ENCODE results near the gene ARPC3. TPM values are rescaled to one million over a fixed set of nuclear protein-coding genes. Genes with fewer than 3 reads are reported as not detected.

The ARPC3 gene
- total RNA-seq, 1 donor from 2014 or later, result 316 TPM

DNA sequence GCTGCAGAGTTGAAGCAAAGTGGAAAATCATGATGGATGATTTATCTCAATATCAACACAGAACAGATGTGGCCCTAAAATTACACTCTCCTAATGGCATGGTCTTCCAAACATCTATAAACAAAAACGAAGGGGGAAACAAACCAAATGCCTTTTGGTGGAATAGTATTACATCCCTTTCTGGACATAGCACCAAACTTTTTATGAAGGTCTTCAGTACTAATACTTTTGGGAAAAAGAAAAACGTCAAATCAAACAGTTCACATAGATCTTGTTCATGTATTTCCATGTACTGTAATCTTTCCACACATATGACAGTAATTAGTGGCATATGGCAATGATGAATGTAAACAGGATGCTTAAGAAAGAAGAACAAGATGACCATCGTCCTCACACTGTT lies 23.7 kb downstream of the ARPC3 start:
- Mint-ChIP-seq H3K36me3 (ENCODE audit: low read depth, unreplicated experiment) (no peaks in the 10 kb centered on the region), H3K27me3 (ENCODE audit: low read depth, unreplicated experiment) (no peaks in the 10 kb centered on the region), H3K27ac (ENCODE audit: unreplicated experiment) (no peak overlapping the region), H3K4me3 (ENCODE audit: unreplicated experiment) (no peak overlapping the region), H3K4me1 (ENCODE audit: low read depth, unreplicated experiment) (no peaks in the 10 kb centered on the region), H3K9me3 (ENCODE audit: unreplicated experiment) (no peaks in the 10 kb centered on the region)
- Histone ChIP-seq H3K27me3 (ENCODE audit: insufficient read depth, low read length) (no peaks in the 10 kb centered on the region), H3K4me1 (ENCODE audit: insufficient read depth, low read length) (peaks cover 3% of the 10 kb centered on the region), H3K9me3 (ENCODE audit: insufficient read depth, low read depth, low read length) (no peaks in the 10 kb centered on the region), H3K36me3 (ENCODE audit: insufficient read depth, low read length) (no peaks in the 10 kb centered on the region), H3K4me2 (ENCODE audit: low read length) (no peak overlapping the region), H2AFZ (ENCODE audit: low read depth, low read length) (no peak overlapping the region), H3K27ac (ENCODE audit: low read depth, low read length) (no peak overlapping the region), H4K20me1 (ENCODE audit: insufficient read depth, low read length) (no peaks in the 10 kb centered on the region), H3K79me2 (ENCODE audit: insufficient read depth, low read length) (no peaks in the 10 kb centered on the region), H3K4me3 (ENCODE audit: insufficient read depth, low read depth, low read length) (no peak overlapping the region), H3K9ac (ENCODE audit: low read length) (no peak overlapping the region)
- DNase-seq (ENCODE audit: low read depth) (no peak), FAIRE-seq (no peak)
- TF ChIP-seq EZH2 (IDR thresholded peaks at IDR 0.05; ENCODE audit: insufficient read depth, low read length), result no peak
- TF ChIP-seq, protein P1, sequence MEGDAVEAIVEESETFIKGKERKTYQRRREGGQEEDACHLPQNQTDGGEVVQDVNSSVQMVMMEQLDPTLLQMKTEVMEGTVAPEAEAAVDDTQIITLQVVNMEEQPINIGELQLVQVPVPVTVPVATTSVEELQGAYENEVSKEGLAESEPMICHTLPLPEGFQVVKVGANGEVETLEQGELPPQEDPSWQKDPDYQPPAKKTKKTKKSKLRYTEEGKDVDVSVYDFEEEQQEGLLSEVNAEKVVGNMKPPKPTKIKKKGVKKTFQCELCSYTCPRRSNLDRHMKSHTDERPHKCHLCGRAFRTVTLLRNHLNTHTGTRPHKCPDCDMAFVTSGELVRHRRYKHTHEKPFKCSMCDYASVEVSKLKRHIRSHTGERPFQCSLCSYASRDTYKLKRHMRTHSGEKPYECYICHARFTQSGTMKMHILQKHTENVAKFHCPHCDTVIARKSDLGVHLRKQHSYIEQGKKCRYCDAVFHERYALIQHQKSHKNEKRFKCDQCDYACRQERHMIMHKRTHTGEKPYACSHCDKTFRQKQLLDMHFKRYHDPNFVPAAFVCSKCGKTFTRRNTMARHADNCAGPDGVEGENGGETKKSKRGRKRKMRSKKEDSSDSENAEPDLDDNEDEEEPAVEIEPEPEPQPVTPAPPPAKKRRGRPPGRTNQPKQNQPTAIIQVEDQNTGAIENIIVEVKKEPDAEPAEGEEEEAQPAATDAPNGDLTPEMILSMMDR (IDR thresholded peaks at IDR 0.05; ENCODE audit: insufficient read depth, low read depth, low read length), result no peak

DNA sequence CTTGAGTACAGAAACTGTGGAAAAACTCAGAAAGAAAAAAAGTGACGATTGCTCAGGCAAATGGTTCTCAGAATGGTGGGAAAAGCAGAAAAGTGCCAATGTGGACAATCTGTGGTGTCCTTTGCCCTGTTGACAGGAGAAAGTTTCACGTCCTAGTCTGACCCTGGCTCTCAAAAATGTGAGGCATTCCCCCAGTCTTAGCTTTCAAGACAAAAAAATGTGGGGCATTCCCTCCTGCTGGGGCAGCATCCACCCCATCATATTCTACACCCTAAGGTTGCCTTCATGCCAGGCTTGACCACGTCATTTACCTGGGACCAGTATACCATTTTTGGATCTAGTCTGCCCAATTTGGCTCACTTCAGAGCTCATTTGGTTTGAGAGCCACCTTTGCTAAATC lies 25.9 kb downstream of the ARPC3 start:
- H4K20me1 ChIP-seq (ENCODE audit: insufficient read depth, low read length), result no peaks in the 10 kb centered on the region
- peaks cover 3% of the 10 kb centered on the region for H3K4me1 ChIP-seq (ENCODE audit: insufficient read depth, low read length)
- no peak overlapping the region for H3K9ac ChIP-seq (ENCODE audit: low read length)
- DNase-seq (ENCODE audit: low read depth) (no peak), FAIRE-seq (no peak)
- no peak for TF ChIP-seq EZH2 (IDR thresholded peaks at IDR 0.05; ENCODE audit: insufficient read depth, low read length)
- TF ChIP-seq, protein P1 (IDR thresholded peaks at IDR 0.05; ENCODE audit: insufficient read depth, low read depth, low read length), result no peak
- H3K4me3 Mint-ChIP-seq (ENCODE audit: unreplicated experiment), result no peak overlapping the region
- H3K27me3 ChIP-seq (ENCODE audit: insufficient read depth, low read length), result no peaks in the 10 kb centered on the region
- no peaks in the 10 kb centered on the region for H3K36me3 Mint-ChIP-seq (ENCODE audit: low read depth, unreplicated experiment)
- H2AFZ ChIP-seq (ENCODE audit: low read depth, low read length), result no peak overlapping the region
- no peak overlapping the region for H3K4me2 ChIP-seq (ENCODE audit: low read length)
- no peaks in the 10 kb centered on the region for H3K4me1 Mint-ChIP-seq (ENCODE audit: low read depth, unreplicated experiment)
- H3K9me3 Mint-ChIP-seq (ENCODE audit: unreplicated experiment), result no peaks in the 10 kb centered on the region
- no peak overlapping the region for H3K4me3 ChIP-seq (ENCODE audit: insufficient read depth, low read depth, low read length)
- H3K9me3 ChIP-seq (ENCODE audit: insufficient read depth, low read depth, low read length), result no peaks in the 10 kb centered on the region
- H3K79me2 ChIP-seq (ENCODE audit: insufficient read depth, low read length), result no peaks in the 10 kb centered on the region
- no peaks in the 10 kb centered on the region for H3K27me3 Mint-ChIP-seq (ENCODE audit: low read depth, unreplicated experiment)
- H3K27ac ChIP-seq (ENCODE audit: low read depth, low read length), result no peak overlapping the region
- H3K27ac Mint-ChIP-seq (ENCODE audit: unreplicated experiment), result no peak overlapping the region
- no peaks in the 10 kb centered on the region for H3K36me3 ChIP-seq (ENCODE audit: insufficient read depth, low read length)

DNA sequence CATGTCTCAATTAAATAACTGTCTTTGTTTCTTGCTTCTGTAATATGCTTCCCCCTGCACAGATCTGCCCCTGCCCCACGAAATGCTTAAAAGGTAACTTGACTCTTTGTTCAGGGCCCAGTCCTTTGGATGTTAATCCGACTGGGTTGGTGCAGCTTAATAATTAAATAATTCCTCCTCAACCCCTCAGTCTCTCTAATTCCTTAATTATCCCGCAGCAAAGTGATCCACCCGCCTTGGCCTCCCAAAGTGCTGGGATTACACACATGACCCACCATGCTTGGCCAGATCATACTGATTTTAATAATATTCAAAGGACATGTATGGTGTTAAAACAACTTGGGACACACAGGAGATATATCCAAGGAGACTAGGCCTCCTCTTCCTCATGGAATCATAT lies 28.4 kb downstream of the ARPC3 start:
- DNase-seq (ENCODE audit: low read depth) (no peak), FAIRE-seq (no peak)
- Mint-ChIP-seq H3K36me3 (ENCODE audit: low read depth, unreplicated experiment) (no peaks in the 10 kb centered on the region), H3K27ac (ENCODE audit: unreplicated experiment) (no peak overlapping the region), H3K9me3 (ENCODE audit: unreplicated experiment) (no peaks in the 10 kb centered on the region), H3K4me1 (ENCODE audit: low read depth, unreplicated experiment) (no peaks in the 10 kb centered on the region), H3K4me3 (ENCODE audit: unreplicated experiment) (peak overlapping the region; percentile 40), H3K27me3 (ENCODE audit: low read depth, unreplicated experiment) (no peaks in the 10 kb centered on the region)
- no peaks in the 10 kb centered on the region for H3K36me3 ChIP-seq (ENCODE audit: insufficient read depth, low read length)
- H3K9ac ChIP-seq (ENCODE audit: low read length), result no peak overlapping the region
- H4K20me1 ChIP-seq (ENCODE audit: insufficient read depth, low read length), result no peaks in the 10 kb centered on the region
- no peaks in the 10 kb centered on the region for H3K79me2 ChIP-seq (ENCODE audit: insufficient read depth, low read length)
- H3K27me3 ChIP-seq (ENCODE audit: insufficient read depth, low read length), result no peaks in the 10 kb centered on the region
- H2AFZ ChIP-seq (ENCODE audit: low read depth, low read length), result no peak overlapping the region
- no peak for TF ChIP-seq EZH2 (IDR thresholded peaks at IDR 0.05; ENCODE audit: insufficient read depth, low read length)
- TF ChIP-seq, protein P1 (IDR thresholded peaks at IDR 0.05; ENCODE audit: insufficient read depth, low read depth, low read length), result no peak
- no peak overlapping the region for H3K4me3 ChIP-seq (ENCODE audit: insufficient read depth, low read depth, low read length)
- H3K4me2 ChIP-seq (ENCODE audit: low read length), result no peak overlapping the region
- H3K9me3 ChIP-seq (ENCODE audit: insufficient read depth, low read depth, low read length), result no peaks in the 10 kb centered on the region
- H3K27ac ChIP-seq (ENCODE audit: low read depth, low read length), result no peak overlapping the region
- peaks cover 3% of the 10 kb centered on the region for H3K4me1 ChIP-seq (ENCODE audit: insufficient read depth, low read length)
